Fibroblast of lung (primary cell): ENCODE data around the gene HIVEP3. TPM values are rescaled to one million over a fixed set of nuclear protein-coding genes. Genes with fewer than 3 reads are reported as not detected.
"Not testable (repeated sequence)": the region's sequence is repeated elsewhere in the genome, so short reads cannot be mapped to it uniquely, and the experiment has no call there.

Source experiments
- DNase-seq, 2 donors: peaks; one replicate each; pipeline versions ENCODE4 v3.0.0 to v3.0.0-alpha.2; 2010; ENCODE audit warnings: low read depth in 2 of 2
- H2AFZ ChIP-seq: 2 replicates; pipeline ENCODE4 v1.5.1; 2012; ENCODE audit warnings: low read length, control low read depth, inconsistent platforms
- H3K27ac ChIP-seq: 2 replicates; pipeline ENCODE4 v1.5.1; 2011; ENCODE audit warnings: low read length, control low read depth; ENCODE audit not compliant: insufficient read depth
- H3K27me3 ChIP-seq: 2 replicates; pipeline ENCODE4 v1.5.1; 2011; ENCODE audit warnings: mild to moderate bottlenecking, low read length; ENCODE audit not compliant: control insufficient read depth, insufficient read depth
- H3K36me3 ChIP-seq: 2 replicates; pipeline ENCODE4 v1.5.1; 2011; ENCODE audit warnings: low read length; ENCODE audit not compliant: control insufficient read depth, insufficient read depth
- H3K4me1 ChIP-seq: 2 replicates; pipeline ENCODE4 v1.5.1; 2011; ENCODE audit warnings: low read length; ENCODE audit not compliant: control insufficient read depth, insufficient read depth; ENCODE audit errors: extremely low read depth
- H3K4me2 ChIP-seq: 2 replicates; pipeline ENCODE4 v1.5.1; 2011; ENCODE audit warnings: low read length, control low read depth; ENCODE audit not compliant: insufficient read depth; ENCODE audit errors: extremely low read depth
- H3K4me3 ChIP-seq, 4 experiments: fragments of 200-600 bp in 1 of 4; sonication (generic) in 1 of 4; replicated peaks in 1 of 4; 2 replicates each; pipeline ENCODE4 v1.5.1; 2011 to 2016; ENCODE audit warnings: low read length in 4 of 4, low read depth in 3 of 4, mild to moderate bottlenecking in 3 of 4, control low read depth in 2 of 4, inconsistent platforms in 1 of 4, mixed read lengths in 1 of 4; ENCODE audit not compliant: insufficient read depth in 1 of 4; ENCODE audit errors: control extremely low read depth in 1 of 4
- H3K79me2 ChIP-seq: 2 replicates; pipeline ENCODE4 v1.5.1; 2012; ENCODE audit warnings: mild to moderate bottlenecking, low read length, inconsistent platforms; ENCODE audit not compliant: control insufficient read depth, insufficient read depth
- H3K9ac ChIP-seq: 2 replicates; pipeline ENCODE4 v1.5.1; 2011; ENCODE audit warnings: mild to moderate bottlenecking, low read length, control low read depth; ENCODE audit not compliant: insufficient read depth
- H3K9me3 ChIP-seq: 2 replicates; pipeline ENCODE4 v1.5.1; 2012; ENCODE audit warnings: low read depth, low read length; ENCODE audit not compliant: control insufficient read depth, insufficient read depth
- H4K20me1 ChIP-seq: 2 replicates; pipeline ENCODE4 v1.5.1; 2011; ENCODE audit warnings: low read length; ENCODE audit not compliant: control insufficient read depth, insufficient read depth; ENCODE audit errors: extremely low read depth
- EZH2 ChIP-seq: IDR thresholded peaks from 2 replicates; pipeline ENCODE4 v1.5.1; 2012; ENCODE audit warnings: low read length, control low read depth, mild to moderate bottlenecking; ENCODE audit errors: missing control alignments
- polyA plus RNA-seq, 2 donors: library from polyadenylated mRNA; depleted of rRNA in 1 of 2; stranded (reverse) in 1 of 2; unstranded in 1 of 2; fragments of >200 nt; gene quantifications; 2 replicates each; pipeline ENCODE4 v1.2.1, GENCODE V29; 2011 to 2012; ENCODE audit warnings: missing spikeins in 1 of 2
- total RNA-seq: library from RNA; depleted of rRNA; stranded (reverse); fragments of >200 nt; gene quantifications from 2 replicates; pipeline ENCODE4 v1.2.1, GENCODE V29; 2014
- TF ChIP-seq, protein P1 (sequence below), 2 donors: IDR thresholded peaks in 1 of 2; conservative IDR thresholded peaks in 1 of 2; 1 replicate in 1 of 2; 2 replicates in 1 of 2; pipeline ENCODE4 v1.5.1; 2011 to 2012; ENCODE audit warnings: low read length in 2 of 2, control low read depth in 1 of 2, inconsistent platforms in 1 of 2, low read depth in 1 of 2, mild to moderate bottlenecking in 1 of 2

Gene HIVEP3
- total and polyA plus RNA-seq, 2 donors (not counting 1 experiment from before 2014, with no cell fraction given) = 0.83 to 3.2 TPM

DNA sequence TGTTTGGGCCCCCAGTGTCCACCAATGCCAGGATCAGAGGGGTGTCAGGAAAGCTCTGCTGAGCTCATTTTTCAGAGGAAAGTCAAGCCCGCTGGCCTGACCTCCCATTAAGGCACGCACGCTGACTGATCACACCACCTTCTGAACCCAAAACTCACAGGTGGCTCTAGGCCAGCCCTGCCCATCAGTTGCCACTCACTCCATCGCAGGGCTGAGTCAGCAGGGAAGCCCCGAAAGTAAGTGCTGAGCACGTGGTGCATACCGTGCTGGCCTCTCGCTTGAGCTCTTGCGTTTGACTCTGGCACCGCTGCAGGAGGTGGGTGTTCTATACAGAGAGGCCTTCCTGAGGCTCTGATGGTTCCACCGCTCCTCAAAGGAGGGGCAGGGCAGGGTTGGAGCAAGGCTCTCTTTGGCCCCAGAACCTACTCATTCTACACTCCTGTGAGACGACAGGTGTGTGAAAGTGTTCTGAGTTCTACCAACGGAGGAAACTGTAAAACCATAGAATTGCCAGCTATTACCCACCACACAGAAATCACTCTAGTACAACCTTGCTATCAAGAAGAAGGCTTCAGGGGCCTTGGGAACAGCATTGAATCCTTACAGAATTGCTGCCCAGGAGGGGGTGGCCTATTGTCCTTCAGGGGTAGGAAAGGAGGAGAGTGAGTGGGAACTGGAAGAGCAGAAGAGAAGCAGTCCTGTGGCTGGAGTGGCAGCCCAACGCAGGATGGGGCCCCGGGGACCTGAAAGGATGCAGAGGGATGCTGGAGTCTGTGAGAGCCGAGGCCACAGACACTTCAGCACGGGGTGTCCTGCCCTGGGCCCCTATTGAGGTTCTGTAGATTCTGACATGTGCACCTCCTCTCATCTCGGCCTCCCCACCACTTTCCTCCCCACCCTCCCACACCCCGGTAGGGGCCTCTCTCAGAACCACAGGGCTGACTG is 219.5 kb downstream of the HIVEP3 start:
- Histone ChIP-seq H3K4me2 (no peak overlapping the region), H3K9ac (no peak overlapping the region), H2AFZ (no peak overlapping the region), H3K4me3 (no peak overlapping the region), H3K4me1 (no peaks in the 10 kb centered on the region), H3K79me2 (no peaks in the 10 kb centered on the region), H3K27me3 (no peaks in the 10 kb centered on the region), H3K9me3 (no peaks in the 10 kb centered on the region), H3K27ac (no peak overlapping the region), H4K20me1 (no peaks in the 10 kb centered on the region), H3K36me3 (no peaks in the 10 kb centered on the region)
- TF ChIP-seq, protein P1, sequence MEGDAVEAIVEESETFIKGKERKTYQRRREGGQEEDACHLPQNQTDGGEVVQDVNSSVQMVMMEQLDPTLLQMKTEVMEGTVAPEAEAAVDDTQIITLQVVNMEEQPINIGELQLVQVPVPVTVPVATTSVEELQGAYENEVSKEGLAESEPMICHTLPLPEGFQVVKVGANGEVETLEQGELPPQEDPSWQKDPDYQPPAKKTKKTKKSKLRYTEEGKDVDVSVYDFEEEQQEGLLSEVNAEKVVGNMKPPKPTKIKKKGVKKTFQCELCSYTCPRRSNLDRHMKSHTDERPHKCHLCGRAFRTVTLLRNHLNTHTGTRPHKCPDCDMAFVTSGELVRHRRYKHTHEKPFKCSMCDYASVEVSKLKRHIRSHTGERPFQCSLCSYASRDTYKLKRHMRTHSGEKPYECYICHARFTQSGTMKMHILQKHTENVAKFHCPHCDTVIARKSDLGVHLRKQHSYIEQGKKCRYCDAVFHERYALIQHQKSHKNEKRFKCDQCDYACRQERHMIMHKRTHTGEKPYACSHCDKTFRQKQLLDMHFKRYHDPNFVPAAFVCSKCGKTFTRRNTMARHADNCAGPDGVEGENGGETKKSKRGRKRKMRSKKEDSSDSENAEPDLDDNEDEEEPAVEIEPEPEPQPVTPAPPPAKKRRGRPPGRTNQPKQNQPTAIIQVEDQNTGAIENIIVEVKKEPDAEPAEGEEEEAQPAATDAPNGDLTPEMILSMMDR (conservative IDR thresholded peaks at IDR 0.05 in 1 of 2, IDR thresholded peaks at IDR 0.05 in 1 of 2; ENCODE audit: low read depth in 1 of 2, low read length in 2 of 2) = no peak
- no peak for TF ChIP-seq EZH2
- DNase-seq = peak in 1 of 2 donors; percentile 68

DNA sequence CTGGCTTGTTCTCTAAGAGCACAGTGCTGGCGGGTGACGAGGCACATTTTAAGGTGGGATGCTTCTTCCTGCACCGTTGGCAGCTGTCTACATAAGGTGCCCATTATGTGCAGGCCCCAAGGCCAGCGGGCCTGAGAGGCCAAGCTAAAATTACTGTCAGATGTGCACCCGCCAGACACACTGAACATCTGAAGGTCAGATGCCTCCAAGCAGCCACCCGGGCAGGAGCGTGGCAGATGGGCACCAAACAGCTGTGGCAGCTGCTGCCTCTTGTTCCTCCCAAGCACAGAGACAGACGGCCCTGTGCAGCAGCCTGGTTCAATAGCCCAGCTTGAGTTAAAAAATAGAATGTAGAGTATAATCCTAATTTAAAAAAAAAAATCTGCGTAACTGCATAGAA is 222.3 kb downstream of the HIVEP3 start:
- H4K20me1 ChIP-seq = no peaks in the 10 kb centered on the region
- H3K4me1 ChIP-seq = no peaks in the 10 kb centered on the region
- no peaks in the 10 kb centered on the region for H3K36me3 ChIP-seq
- H3K27me3 ChIP-seq = no peaks in the 10 kb centered on the region
- no peak overlapping the region for H3K4me2 ChIP-seq
- no peaks in the 10 kb centered on the region for H3K79me2 ChIP-seq
- no peak overlapping the region for H3K27ac ChIP-seq
- TF ChIP-seq, protein P1 (conservative IDR thresholded peaks at IDR 0.05 in 1 of 2, IDR thresholded peaks at IDR 0.05 in 1 of 2; ENCODE audit: low read depth in 1 of 2, low read length in 2 of 2) = no peak
- no peak for TF ChIP-seq EZH2
- no peak for DNase-seq
- no peak overlapping the region for H3K9ac ChIP-seq
- H2AFZ ChIP-seq = no peak overlapping the region
- H3K9me3 ChIP-seq = no peaks in the 10 kb centered on the region
- no peak overlapping the region for H3K4me3 ChIP-seq

DNA sequence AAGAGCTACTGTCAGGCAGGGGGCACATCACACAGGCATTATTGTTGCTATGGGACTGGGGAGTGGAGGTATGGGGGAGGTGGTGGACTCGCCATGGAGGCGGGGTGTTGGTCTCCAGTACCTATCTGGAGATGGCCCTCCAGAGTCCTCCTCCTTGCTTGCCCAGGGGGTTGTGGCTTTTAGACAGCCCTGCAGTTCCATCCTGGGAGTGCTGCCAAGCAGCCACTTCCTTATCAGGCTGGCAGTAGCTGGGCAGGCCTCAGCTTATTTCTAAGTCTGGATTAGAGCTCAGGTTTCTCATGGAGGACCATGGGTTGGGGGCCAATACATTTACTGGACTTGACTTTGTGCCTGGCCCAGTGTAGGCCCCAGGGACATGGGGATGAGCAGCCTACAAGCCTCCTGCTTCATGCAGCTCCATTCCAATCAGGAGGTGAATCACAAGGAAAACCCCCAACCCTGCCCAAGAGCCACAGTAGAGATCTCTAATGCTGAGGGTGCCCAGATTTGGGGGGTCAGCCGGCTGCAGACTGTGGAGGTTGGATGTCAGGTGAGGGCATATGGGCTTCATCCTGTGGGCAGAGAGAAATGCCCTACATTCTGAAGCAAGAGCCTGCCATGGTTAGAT is 223.5 kb downstream of the HIVEP3 start:
- Histone ChIP-seq H2AFZ (no peak overlapping the region), H3K36me3 (no peaks in the 10 kb centered on the region), H3K4me2 (no peak overlapping the region), H3K4me1 (no peaks in the 10 kb centered on the region), H3K9me3 (no peaks in the 10 kb centered on the region), H4K20me1 (no peaks in the 10 kb centered on the region), H3K27ac (no peak overlapping the region), H3K4me3 (no peak overlapping the region), H3K79me2 (no peaks in the 10 kb centered on the region), H3K27me3 (no peaks in the 10 kb centered on the region), H3K9ac (no peak overlapping the region)
- no peak for TF ChIP-seq EZH2
- TF ChIP-seq, protein P1 (conservative IDR thresholded peaks at IDR 0.05 in 1 of 2, IDR thresholded peaks at IDR 0.05 in 1 of 2; ENCODE audit: low read depth in 1 of 2, low read length in 2 of 2) = no peak
- no peak for DNase-seq

DNA sequence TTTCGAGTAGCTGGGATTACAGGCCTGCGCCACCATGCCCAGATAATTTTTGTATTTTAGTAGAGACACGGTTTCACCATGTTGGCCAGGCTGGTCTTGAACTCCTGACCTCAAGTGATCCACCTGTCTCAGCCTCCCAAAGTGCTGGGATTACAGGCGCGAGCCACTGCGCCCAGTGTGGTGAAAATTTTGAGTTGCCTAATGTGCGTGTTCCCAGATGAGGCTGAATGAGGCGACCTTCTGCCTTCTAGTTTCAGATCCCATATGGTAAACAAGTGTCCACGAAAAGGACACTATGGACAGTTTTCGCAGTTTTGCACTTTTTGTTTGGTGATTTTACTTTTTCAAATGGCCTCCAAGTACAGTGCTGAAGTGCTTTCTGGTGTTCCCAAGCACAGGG is 226.8 kb downstream of the HIVEP3 start:
- not testable (repeated sequence) for H3K36me3 ChIP-seq, H3K4me1 ChIP-seq, H4K20me1 ChIP-seq, H3K9me3 ChIP-seq, DNase-seq, H2AFZ ChIP-seq, H3K4me3 ChIP-seq, H3K4me2 ChIP-seq, H3K79me2 ChIP-seq, H3K27ac ChIP-seq, H3K27me3 ChIP-seq, H3K9ac ChIP-seq
